Testis (tissue), 2 donors: ENCODE measurements around the gene LIPA.

ENCODE experiments used
- CTCF ChIP-seq, 3 experiments: fragments of 450-650 bp in 2 of 3; fragments of 200-600 bp in 1 of 3; sonication (generic) in 1 of 3; IDR thresholded peaks; one replicate each; pipeline ENCODE4 v1.5.1; 2016 to 2019; ENCODE audit warnings: antibody characterized with exemption in 3 of 3, mild to moderate bottlenecking in 2 of 3, moderate library complexity in 1 of 3
- POLR2A ChIP-seq: fragments of 450-650 bp; IDR thresholded peaks from one replicate; pipeline ENCODE4 v1.6.1; 2017; ENCODE audit warnings: antibody characterized with exemption, mild to moderate bottlenecking, moderate library complexity

GRCh38 chr10:89173075-89173474 lies 78.5 kb downstream of the LIPA start:
- TF ChIP-seq CTCF (IDR thresholded peaks at IDR 0.05), result no peak
- TF ChIP-seq POLR2A, result no peak
